Esophagus muscularis mucosa (tissue), 4 donors: ENCODE data around the gene COX8C.

ENCODE experiments used
- EP300 ChIP-seq: sonication (generic); formaldehyde crosslinking; IDR thresholded peaks from one replicate; pipeline ENCODE4 v1.6.1; 2017; ENCODE audit warnings: antibody characterized with exemption
- POLR2A ChIP-seq: fragments of 450-650 bp; IDR thresholded peaks from one replicate; pipeline ENCODE4 v1.6.1; 2017; ENCODE audit warnings: antibody characterized with exemption, moderate library complexity, mild to moderate bottlenecking, low read depth
- POLR2AphosphoS5 ChIP-seq, 2 donors: sonication (generic); formaldehyde crosslinking; IDR thresholded peaks; one replicate each; pipeline ENCODE4 v1.6.1; 2017; ENCODE audit warnings: antibody characterized with exemption in 2 of 2
- TF ChIP-seq, protein P1 (sequence below), 3 experiments: fragments of 200-600 bp in 2 of 3; fragments of 450-650 bp in 1 of 3; sonication (generic) in 2 of 3; IDR thresholded peaks; one replicate each; pipeline ENCODE4 v1.5.1; 2017 to 2019; ENCODE audit warnings: antibody characterized with exemption in 3 of 3, mild to moderate bottlenecking in 2 of 3, moderate library complexity in 1 of 3

DNA sequence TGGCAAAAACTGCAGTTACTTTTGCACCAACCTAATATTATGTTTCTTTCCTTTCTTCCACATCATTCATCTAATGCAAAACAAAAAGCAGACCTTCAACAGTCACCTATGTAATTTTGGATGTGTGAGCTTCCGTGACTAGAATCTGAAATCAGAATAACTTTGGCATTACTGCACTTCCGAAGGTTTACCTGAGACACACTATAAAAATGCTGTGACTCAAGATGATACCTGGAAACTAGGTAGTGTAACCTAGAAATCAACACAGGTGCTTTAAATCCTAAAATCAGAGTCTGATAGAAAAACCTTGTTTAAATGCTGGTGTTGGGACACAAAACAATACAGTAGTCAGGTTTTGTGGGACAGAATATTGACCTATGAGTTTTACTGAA lies 16.4 kb upstream of the COX8C start:
- TF ChIP-seq, protein P1, sequence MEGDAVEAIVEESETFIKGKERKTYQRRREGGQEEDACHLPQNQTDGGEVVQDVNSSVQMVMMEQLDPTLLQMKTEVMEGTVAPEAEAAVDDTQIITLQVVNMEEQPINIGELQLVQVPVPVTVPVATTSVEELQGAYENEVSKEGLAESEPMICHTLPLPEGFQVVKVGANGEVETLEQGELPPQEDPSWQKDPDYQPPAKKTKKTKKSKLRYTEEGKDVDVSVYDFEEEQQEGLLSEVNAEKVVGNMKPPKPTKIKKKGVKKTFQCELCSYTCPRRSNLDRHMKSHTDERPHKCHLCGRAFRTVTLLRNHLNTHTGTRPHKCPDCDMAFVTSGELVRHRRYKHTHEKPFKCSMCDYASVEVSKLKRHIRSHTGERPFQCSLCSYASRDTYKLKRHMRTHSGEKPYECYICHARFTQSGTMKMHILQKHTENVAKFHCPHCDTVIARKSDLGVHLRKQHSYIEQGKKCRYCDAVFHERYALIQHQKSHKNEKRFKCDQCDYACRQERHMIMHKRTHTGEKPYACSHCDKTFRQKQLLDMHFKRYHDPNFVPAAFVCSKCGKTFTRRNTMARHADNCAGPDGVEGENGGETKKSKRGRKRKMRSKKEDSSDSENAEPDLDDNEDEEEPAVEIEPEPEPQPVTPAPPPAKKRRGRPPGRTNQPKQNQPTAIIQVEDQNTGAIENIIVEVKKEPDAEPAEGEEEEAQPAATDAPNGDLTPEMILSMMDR (IDR thresholded peaks at IDR 0.05) = no peak
- no peak for TF ChIP-seq POLR2A
- TF ChIP-seq POLR2AphosphoS5 (IDR thresholded peaks at IDR 0.05) = no peak
- no peak for TF ChIP-seq EP300
